NK-92 (cell line): ENCODE data around the gene DOCK4.

ENCODE experiments used
- DNase-seq: peaks from one replicate; lab custom pipeline; 2025; ENCODE audit not compliant: unreplicated experiment; lab: John Stamatoyannopoulos, UW

Gene DOCK4

DNA sequence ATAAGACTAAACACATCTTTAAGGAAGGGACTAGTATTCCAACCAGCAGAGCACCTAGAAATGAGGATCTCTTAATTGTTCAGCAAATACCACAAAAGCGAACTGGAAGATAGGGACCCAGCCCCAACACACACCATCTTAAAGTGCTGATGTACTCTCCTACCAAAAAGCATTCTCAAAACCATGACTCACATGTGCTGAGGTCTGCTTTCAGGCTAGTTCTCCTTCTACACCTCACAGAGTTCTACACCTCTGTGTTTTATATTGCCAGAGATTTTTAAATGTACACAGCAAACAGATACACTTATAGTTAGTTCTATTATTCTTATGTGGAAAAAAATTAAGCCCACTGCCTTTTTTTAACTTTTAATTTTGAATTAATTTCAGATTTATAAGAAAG, 191.9 kb downstream of the DOCK4 start:
- no peak for DNase-seq

DNA sequence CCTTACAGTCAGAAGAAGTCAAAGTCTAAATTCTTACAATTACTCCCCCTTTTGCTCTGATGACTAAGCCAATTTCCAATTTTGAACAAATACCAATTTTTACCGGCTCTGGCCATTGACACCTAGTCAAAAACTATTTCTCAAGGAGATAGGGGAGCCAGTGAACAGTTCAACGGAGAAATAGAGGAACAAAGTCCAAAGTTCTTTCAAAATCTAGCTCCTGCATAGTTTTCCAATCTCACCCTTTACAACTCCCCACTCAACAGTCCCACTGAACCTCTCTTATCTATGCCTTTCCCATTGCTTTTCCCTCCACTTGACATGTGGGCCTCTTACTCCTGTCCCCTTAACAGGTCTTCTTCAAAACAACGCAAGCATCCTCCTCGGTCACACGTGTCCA, 192.9 kb downstream of the DOCK4 start:
- DNase-seq = no peak

DNA sequence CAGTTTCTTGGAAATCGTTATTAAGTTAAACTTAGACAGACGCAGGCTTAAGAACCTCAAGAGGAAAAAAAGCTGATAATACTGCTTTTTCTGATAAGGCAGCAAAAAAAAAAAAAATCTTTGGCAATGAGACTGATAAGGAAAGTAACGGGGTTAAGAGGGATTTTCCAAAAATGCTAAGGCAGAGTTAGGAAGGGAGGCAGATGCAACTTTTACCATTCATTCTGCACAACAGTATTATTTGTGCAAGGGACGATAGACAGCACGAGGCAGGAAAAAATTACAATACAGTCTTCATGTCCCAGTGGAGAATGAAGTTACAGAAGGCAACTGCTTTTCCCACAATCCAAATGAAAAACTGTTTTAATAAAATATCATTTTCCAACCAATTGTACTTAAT, 194.0 kb downstream of the DOCK4 start:
- no peak for DNase-seq

DNA sequence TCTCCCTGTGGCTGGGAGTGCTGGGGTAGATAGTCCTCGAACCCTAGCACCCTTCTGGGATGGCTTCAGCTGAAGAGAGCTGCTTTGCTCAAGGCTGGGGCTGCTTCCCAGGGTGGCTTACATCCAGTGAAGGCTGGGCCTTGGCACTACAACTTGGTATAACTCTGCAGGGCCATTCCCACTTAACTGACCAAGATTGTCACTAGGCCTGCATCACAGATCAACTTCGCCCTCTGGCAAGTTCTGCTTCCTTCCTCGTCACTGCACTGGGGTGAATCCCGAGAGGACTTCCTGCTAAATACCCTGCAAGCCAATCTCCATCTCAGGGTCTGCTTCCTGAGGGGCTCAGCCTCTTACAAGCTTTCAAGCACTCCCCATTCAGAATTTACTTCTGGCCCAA, 195.2 kb downstream of the DOCK4 start:
- no peak for DNase-seq

DNA sequence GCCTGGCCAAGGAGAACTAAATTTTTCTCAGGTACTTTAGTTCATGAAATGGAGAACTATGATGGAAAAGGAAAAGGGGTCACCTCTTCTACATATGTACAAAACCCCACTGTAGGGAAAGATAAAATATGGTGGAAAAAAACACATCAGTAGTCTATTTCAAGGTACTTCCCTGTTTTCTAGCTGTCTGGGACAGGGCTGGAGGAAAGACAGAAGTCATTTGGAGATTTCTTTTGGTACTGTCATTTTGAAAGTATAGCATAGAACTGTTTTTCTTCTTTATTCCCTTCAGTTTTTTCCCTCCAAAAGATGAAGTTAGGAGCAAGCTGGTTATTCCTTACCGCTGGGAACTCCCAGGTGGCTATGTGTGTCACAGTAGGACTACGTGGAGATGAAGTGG, 196.1 kb downstream of the DOCK4 start:
- no peak for DNase-seq

DNA sequence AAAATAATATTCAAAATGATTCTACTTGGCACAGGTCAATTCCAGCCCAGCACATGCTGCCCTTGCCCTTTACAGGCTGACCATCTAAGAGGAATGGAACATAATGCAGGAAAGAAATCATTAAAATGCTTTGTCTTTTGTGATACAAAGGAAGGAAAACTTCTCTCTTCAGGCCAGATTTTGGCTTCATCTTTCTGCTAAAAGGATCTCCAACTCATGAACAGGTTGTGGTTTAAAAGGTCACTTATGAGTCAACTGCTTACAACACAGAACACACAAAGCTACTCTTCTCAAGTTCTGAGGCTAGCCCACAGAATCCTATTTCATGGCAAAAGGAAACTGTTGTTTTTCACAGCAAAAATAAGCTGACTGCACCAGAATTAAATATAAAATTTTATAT, 197.1 kb downstream of the DOCK4 start:
- no peak for DNase-seq

DNA sequence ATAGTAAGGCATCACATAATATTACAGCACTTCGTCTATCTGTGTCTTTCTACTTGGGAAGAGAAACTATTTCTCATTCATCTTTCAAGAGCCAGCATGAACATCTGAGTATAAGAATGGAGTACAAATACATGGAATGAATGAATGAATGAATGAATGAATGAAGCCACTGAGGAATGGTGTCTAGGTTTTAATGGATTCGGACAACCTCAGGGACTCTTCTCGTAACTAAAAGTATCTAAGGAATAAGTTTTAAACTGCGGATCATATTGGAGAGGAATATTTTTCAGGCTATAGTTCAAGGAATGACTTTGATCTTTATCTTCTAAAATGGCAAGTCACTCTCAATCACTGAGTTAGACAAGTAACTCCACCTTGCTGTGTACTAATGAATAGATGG, 199.0 kb downstream of the DOCK4 start:
- no peak for DNase-seq

DNA sequence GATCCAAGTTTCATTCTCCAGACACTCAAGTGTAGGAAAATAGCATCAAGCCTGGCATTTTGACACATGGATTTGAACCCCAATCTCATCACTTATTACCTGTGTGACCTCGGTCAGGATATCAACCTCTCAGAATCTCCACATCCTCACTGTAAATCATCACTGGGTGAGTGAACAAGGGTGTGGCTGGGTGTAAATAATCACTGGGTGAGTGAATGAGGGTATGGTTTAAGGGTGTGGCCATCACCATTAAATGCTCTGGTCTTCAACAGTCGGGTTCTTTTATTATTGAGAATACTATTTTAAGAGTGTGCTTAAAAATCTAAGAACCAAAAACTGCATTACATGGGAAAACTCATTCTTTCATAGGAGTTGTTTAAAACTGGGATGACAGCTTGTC, 200.1 kb downstream of the DOCK4 start:
- no peak for DNase-seq

DNA sequence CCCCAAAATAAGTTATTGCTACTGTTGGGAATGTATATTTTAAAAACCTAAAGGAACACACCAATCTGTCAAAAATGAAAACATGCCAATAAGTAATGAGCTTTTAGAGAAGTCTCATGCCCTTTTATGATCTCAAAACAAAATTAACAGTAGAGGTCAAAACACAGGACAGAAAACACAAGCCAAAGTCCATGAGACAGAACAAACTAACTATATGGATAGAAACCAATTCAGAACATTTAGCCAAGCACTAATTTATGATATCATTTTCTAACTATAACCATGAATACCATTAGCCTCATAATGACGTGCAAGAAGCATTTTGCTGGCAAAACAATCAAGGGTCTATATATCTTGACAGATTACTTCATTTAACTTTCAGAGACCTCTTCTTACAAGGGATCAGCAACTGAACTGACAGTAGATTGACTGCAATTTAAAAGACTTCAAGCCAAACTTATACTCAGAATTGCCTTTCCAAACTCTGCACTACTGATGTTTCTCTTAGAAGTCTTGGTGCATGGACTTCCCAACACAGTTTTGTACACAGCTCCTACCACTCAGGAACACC, 200.9 kb downstream of the DOCK4 start:
- no peak for DNase-seq

DNA sequence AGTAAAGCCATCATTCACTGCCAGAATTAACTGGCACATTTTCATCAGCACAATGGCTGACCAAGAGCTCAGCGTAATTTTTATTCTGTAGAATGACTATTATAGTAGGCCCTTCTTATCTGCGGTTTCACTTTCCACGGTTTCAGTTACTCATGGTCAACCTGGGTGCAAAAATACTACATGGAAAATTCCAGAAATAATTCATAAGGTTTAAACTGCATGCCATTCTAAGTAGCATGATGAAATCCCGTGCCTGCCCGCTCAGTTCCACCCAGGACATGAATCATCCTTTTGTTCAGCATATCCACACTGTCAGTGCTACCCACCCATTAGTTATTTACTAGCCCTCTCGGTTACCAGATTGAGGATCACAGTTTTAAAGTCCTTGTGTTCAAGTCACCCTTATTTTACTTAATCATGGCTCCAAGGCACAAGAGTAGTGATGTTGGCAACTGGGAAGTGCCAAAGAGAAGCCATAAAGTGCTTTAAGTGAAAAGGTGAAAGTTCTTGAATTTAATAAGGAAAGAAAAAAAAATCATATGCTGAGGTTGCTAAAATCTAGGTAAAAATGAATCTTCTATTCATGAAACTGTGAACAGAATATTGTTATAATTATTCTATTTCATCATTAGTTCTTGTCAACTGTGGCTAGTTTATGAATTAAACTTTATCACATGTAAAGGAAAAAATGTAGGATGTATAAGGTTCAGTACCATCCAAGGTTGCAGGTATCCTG, 204.9 kb downstream of the DOCK4 start:
- no peak for DNase-seq

DNA sequence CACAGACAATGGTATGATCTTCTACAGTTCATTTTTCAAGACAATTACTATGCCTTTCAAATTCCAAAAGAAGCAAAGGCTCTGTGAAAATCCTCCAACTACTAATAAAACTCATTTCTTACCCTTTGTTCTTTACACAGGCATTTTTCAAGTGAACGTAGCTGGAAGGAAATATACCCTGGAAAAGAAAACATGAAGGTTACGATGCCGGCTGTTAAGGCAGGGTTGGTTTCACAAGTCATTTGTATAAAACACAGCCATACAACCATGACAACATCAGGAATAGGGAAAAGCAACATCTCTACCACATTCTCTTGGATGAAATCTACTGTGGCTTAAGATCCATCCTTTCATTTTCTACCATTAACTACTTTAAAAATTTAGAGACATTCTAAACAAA, 207.9 kb downstream of the DOCK4 start:
- no peak for DNase-seq

DNA sequence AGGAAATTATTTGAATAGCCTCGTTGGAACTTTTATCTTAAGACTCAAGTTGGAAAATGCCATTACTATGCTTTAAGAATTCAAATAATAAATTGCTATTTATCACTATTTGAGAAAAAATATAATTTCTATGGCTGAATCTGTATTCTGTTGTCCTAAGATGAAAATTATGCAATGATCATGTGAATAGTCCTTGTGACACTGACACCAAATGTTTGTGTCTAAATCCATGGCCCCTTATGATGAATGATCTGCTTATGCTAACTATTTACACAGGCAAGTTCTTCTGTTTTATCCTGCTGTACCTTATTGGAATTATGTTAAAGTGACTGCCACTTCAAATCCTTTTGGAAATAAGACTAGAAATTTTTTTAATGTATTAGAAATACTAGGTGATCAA, 208.7 kb downstream of the DOCK4 start:
- DNase-seq = no peak

DNA sequence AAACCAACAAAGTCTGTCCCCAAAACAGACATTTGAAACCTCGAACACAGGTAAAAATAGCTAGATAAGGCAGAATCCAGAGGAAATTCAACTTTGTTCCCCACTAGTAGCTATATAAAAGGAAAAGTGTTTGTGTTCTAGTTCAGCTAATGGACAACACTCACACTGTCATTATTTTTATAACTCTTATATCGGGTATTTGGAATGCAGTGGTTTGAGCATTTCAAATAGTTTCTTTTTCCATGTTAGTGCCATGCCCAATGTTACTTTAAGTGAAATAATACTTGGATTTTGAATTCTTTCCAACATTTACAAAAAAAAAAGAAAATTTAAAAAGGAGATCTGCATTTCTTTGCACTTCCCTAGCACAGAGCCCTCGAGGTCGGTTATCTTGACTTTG, 213.6 kb downstream of the DOCK4 start:
- no peak for DNase-seq

DNA sequence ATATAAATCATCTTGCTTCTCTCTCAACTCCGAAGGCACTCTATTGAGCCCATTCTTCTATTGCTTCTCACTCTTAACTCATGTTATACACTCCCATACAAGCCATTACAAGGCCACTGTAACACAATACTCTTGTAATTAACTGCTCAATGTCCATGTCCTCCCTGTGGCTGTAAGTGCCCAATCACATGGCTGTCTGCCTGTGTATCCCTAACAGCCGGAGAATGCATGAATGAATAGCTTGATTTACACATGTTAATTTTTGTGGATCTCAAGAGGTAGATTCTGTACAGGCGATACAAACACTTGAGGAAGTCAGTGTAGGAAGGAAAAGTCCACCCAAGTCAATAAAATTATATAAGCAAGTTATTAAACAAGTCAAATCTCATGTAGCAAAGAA, 215.6 kb downstream of the DOCK4 start:
- DNase-seq = no peak

DNA sequence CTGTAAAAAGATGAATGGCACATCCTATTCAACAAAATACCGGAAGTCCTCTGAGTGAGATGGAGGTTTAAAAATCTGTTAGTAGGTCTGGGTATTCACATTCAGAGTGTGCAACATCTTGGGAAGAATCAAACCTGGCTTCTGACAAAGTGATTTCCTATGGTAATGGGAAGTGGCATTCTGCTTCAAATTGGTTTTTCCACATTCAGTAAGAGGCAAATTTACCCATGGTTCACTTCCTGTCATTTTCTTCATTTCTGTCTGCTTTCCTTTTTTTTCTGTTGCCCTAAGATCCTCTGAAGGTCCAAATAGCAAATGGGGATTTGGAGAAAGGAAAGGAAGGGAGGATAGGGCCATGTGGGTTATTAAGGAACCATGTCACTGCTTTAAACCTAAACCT, 218.3 kb downstream of the DOCK4 start:
- DNase-seq = no peak

DNA sequence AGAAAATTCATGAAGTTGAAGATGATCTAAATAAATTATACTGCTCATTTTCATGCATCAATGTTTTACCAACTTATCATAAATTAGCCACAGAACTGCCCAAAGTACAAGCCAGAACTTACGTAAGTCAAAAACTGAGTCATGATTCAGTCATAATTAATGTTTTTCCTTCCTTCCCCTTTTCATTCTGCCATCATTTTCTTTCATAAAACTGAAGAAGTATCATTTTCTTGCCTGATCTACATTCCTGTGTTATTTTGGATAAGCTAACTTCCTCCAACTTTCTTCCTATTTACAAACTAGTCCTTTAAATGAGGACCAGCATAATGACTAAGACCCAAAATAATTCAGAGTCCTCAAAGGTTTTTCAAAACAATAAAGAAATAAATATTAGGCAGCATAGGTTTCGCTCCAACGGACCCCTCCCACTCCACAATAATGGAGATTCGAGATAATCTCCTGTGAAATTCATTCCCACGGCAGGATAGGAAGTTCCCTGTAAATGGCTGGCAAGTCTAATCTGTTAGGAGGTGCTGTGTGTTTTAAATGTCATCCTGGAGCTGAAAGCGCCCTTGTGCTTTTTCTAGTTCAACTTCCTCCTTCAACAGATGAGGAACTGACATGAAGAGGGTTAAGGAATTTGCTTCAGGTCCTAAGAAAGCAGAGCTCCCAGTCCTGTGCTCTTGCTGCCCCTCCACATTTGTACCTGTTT, 218.9 kb downstream of the DOCK4 start:
- no peak for DNase-seq

DNA sequence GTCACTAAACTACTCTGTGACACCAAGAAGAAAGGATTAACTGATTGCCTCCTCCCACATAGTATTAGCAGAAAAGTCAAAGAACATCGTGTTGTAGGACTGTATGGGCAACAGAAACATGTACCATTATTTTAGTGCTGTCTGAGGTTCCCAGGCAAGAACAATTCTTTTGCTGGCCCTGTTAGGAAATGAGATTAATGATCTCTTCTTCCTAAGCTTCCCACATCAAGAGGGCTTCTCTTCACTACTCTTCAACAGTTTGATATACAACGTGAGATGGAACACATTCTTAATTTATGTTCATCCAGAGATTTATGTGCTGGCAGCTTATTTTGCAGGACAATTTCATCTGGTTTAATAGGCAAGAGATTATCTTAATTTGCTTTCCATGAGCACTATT, 219.6 kb downstream of the DOCK4 start:
- no peak for DNase-seq

DNA sequence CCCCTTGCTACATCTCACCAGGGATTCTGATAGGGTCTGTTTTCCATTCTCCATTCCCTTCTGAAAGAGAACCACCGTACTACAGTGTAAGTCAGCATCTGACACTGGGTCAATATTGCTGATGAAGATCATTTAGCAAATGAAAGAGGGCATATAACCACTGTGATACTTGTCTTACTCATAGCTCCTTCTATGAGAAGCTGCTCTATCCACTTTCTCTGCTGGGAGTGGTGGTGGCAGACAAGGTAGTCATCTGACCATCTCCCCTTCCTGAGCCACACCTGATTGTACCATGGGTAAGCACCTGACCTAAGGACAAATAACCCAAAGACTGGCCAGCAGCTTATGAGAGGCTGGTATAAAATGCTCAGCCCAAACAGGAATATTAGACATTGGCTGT, 220.4 kb downstream of the DOCK4 start:
- no peak for DNase-seq

DNA sequence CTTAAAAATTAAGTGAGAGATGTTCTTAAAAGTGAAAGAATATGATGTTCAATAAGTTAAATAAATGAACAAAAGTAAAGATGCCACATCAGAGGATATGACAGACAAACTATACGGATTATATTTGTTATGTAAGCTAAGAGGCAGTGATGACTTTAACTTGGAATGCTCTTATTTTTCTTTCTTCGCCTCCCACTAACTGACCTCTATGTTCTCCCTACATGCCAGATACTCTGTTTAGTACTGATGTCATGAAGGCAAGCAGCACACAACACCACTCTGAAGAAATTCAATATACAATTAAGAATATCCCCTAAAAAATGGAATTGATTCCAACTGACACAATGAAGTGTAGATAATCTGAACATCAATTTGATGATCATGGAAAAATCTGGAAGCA, 223.4 kb downstream of the DOCK4 start:
- no peak for DNase-seq

DNA sequence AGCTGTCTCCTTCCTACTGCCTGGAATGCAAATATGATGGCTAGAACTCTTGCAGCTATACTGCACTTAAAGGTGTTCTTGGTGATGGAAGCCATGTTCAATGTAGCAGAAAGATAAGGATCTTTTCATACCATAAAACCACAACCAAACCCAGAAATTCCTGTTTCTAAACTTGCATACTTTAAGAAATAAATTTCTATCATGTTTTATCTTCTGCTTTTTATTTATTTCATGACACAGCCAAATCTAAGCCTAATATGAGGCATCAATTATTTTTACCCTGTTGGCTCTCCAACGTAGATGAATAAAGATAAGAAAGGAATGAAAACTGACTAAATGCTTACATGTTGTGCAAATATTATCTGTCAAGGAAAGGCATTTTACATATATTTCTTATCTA, 224.1 kb downstream of the DOCK4 start:
- no peak for DNase-seq

DNA sequence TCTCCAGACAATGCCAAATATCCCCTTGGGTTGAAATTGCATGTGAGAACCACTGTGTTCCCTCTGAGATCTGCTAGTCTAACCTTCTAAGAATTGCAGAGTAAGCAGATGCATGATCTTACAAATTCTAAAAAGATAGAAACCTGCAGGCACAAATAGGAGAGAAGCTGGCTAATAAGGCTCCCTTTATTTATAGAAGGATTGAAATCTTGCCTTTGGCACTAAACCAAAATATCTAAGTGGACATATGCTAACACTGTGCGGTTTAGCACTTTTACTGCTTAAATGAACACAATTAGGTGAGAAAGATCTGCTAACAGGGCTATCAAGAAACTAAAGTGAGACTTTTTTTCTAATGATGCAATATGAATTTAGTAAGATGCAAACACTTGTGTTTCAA, 225.5 kb downstream of the DOCK4 start:
- DNase-seq = no peak

DNA sequence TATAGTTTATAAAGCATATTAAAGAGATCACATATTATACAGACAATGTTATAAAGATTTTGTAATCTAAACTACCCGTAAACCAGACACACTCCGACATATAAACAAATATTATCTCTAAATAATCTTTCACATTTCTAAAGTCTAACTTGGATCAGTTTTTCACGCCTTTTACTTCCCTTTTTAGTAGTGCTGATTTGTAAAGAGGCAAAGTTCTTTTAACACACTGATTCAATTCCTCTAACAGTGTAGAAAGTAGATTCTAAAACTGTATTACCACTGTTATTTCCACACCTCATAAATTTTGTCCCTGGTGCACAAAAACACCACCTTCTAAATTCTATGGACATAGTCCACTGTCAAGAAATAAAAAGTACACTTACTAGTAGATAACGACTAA, 230.9 kb downstream of the DOCK4 start:
- no peak for DNase-seq

DNA sequence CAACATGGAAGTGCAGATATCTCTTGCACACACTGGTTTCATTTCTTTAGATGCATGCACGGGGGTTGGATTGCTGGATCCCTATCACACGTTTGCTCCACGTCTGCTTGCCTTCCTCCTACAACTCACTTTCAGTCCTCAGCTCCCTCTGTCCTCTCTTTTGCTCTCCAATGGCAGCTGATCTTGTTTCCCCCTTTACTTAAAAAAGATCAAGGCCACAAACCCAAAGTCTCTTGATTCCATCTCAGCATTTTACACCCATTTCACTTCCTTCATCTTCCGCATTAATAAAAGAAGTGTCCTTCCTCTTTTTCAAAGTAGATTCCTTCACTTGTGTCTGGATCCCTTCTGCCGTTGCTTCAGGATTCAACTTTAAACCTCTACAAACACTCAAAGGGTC, 245.2 kb downstream of the DOCK4 start:
- no peak for DNase-seq
